NCI-H524 (cell line): ENCODE measurements around the gene KANSL1.
"Not testable (repeated sequence)": the region's sequence is repeated elsewhere in the genome, so short reads cannot be mapped to it uniquely, and the experiment has no call there.

Experiments
- DNase-seq, 2 experiments: peaks; one replicate each; lab custom pipeline; 2025; lab: John Stamatoyannopoulos, UW

The KANSL1 gene

DNA sequence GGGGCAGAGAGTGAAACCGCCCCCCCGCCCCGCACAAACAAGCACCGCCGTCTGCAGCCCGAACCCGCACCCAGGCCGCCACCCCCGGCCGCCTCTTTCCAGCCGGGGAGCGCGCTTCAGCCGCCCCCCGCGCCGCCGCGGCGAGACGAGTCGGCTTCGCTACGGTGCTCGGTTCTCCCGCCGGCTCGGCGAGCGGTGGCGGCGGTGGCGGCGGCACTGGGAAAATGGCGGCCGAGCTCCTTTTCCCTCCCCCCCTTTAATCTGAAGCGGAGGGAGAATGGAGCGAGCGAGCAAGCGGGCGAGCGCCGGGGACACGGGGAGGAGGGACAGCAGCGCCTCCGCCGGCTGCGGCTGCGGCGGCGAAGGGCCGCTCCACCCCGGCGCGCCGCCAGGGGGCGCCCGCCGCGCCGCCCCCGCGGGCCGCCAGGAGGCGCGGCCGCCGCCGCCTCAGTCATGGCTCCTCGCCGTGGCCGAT is at the start of gene KANSL1:
TSS of gene KANSL1 (minus strand) at position 279 of the 475 bp plus-strand sequence. CDS start 21,286 bp downstream, outside the sequence.
- DNase-seq: peak; percentile 98 to 99

DNA sequence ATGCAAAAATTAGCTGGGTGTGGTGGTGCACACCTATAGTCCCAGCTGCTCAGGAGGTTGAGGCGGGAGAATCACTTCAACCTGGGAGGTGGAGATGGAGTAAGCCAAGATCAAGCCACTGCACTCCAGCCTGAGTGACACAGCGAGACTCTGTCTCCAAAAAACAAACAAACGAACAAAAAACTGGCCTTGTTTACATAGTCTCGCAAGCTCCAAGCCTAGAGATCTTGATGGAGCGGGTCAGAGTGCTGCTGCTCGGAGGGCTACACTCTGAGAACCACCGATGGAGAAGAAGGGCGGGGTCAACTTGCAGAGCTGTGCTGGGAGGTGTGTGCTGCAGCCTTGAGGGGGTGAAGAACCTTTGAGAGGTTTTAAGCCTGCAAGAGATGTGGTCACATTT is 38.1 kb upstream of the KANSL1 start:
- not testable (repeated sequence) for DNase-seq

DNA sequence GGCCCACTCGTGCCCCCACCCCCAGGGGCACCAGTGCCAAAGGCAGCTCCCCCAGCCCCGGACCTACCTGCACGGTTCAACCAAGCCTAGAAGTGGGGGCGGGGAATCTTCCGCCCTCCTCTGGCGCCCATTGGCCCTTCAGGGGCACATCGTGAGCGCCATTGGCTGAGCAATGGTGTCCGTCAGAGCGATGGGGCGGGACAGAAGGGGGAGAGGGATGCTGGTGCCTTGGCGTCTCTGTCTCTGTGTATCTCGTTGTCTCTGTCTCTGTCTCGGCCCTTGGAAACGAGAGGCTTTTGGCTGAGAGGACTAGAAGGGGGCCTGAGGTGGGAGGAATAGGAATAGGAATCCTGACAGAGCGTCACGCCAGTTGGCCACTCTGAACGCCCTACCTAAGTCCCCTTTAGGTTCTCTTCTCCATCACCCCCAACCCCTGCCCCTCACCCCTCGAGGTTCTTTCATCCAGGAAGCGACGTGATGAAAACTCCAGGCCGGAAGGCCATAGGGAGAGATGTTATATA is 32.1 kb upstream of the KANSL1 start:
- peak; percentile 99 to 100 for DNase-seq

DNA sequence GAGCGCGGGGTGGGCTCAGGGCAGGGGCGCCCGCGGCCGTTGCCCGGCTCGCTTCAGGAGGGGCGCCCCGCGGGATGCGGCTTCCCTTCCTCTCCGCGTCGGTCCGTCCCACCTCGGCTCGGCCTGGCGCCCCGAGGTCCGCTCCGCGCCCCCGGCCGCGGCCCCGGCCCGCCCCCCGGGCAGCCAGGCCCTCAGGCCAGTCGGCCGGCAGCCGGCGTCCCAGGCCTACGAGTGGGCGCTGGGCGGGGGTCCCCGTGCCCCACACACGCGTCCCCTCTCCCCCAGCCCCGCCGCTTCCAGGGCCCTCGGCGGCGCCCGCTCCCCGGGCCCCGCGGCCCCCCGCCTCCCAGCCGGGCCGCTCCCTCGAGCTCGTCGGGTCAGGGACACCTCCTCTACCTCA is 31.6 kb upstream of the KANSL1 start:
- DNase-seq: peak in 1 of 2 experiments; percentile 40

- not testable (repeated sequence) for DNase-seq
These were observed 29.8 kb upstream of the KANSL1 start for GRCh38 chr17:46223041-46223440.

DNA sequence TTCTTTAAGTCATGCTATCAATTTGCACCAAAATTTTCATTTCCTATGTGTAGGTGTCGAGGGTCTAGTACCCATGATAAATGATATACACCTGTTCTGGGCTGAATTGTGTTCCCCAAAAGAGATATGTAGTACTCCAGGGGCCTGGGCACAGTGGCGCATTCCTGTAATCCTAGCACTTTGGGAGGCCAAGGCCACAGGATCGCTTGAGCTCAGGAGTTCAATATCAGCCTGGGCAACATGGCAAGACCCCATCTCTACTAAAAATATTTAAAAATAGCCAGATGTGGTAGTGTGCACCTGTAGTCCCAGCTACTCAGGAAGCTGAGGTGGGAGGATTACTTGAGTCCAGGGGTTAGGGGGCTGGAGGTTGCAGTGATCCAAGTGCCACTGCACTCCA is 23.5 kb upstream of the KANSL1 start:
- DNase-seq: no peak

GRCh38 chr17:46212634-46213435 is 19.6 kb upstream of the KANSL1 start:
- DNase-seq: peak; percentile 77 to 79

- DNase-seq: no peak
These were observed 15.8 kb upstream of the KANSL1 start for GRCh38 chr17:46208997-46209396.

- no peak for DNase-seq
These were observed 12.7 kb upstream of the KANSL1 start for GRCh38 chr17:46205975-46206374.

- no peak for DNase-seq
These were observed 9.2 kb upstream of the KANSL1 start for GRCh38 chr17:46202424-46202823.

- DNase-seq: no peak
These were observed 8.3 kb upstream of the KANSL1 start for GRCh38 chr17:46201491-46201890.

- no peak for DNase-seq
These were observed 7.0 kb upstream of the KANSL1 start for GRCh38 chr17:46200197-46200596.

GRCh38 chr17:46199379-46199778 is 6.2 kb upstream of the KANSL1 start:
- DNase-seq: no peak

- no peak for DNase-seq
These were observed 5.0 kb upstream of the KANSL1 start for GRCh38 chr17:46198233-46198632.

DNA sequence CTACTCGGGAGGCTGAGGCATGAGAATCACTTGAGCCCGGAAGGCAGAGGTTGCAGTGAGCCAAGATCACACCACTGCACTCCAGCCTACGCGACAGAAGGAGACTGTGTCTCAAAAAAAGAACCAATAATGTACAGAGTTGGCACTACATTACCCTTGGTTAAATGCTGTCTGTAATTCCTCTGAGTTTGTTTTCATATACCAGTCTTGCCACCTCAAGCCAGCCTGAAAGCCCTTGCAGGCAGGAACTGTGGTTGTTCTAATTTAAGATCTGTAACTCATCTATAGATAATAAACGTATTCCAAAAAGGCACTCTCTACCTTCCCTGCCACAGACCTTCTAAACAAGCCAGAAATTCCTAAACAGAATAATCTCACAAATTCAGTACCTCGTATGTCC is 4.3 kb upstream of the KANSL1 start:
- no peak for DNase-seq

GRCh38 chr17:46195939-46196716 is 2.9 kb upstream of the KANSL1 start:
- DNase-seq: no peak

DNA sequence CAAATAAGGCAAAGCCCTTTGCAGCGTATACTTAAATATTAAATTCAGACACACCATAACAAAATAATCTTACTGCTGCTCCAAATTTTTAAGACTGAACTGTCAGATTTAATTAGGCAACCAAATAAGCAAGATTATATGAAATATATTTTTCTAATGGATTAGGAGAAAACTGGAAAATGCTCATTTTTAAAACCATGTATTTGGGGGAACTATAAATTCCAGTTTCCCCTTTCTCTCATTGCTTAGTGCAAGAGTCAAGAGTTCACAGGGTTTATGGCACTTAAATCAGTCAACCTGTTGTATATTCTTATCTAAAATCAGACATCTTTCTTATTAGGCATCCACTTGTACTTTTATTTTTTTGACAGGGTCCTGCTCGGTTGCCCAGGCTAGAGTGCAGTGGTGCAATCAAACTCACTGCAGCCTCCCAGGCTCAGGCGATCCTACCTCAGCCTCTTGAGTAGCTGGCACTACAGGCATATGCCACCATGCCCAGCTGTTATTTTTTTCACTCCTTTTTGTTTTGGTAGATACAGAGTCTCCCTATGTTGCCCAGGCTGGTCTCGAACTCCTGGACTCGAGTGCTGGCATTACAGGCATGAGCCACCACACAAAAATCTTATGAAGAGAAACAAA is 2.1 kb upstream of the KANSL1 start:
- DNase-seq: peak; percentile 24 to 48

- DNase-seq: peak; percentile 50 to 82
These were observed 1.4 kb upstream of the KANSL1 start for GRCh38 chr17:46194393-46195216.

- DNase-seq: peak; percentile 99 to 100
These were observed 580 bp upstream of the KANSL1 start for GRCh38 chr17:46193626-46194392.

- DNase-seq: peak; percentile 89 to 93
These were observed 634 bp downstream of the KANSL1 start for GRCh38 chr17:46192439-46193150.
